Measurements from ENCODE around the gene IGFL4.

Gene IGFL4

DNA sequence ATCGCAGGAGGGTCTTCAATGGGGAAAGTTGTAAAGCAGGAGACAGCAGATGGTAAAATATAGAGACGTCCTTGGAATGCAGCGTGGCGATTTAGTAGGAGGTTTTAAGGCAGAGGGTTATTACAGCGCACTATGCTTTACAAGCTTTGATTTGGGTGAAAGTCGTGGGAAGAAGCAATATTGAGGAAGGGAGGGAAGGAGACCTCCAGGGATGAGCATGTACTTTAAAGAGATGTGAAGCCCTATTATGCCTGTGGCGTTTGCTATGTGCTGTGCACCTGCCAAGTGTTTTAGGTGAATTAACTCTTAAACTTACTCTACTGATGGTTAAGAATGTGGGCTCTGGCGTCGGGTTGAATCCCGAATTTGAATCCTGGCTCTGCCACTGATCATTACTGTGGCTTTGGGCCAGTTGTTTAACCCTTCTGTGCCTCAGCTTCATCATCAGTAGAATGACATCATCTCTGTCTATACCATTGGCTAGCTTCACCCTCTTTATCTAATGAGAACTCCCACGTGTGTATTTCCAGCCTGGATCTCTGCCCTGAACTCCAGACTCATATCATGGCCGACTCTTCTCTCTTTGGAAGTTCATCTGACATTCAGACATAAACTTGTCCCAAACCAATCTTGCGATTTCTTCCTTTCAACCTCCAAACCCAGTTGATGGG is 45.0 kb downstream of the IGFL4 start:
- Histone ChIP-seq H3K9ac (ENCODE audit: low read depth, low read length) (peak overlapping the region; percentile 66), H3K9me3 (ENCODE audit: insufficient read depth, low read length, severe bottlenecking) (no peaks in the 10 kb centered on the region), H3K4me3 (ENCODE audit: low read depth in 1 of 2, low read length in 2 of 2) (peak overlapping the region; percentile 51 to 67), H3K27me3 (ENCODE audit: insufficient read depth, low read length, poor library complexity) (no peaks in the 10 kb centered on the region), H2AFZ (ENCODE audit: low read depth, low read length) (peak overlapping the region; percentile 78), H3K4me2 (ENCODE audit: insufficient read depth, low read length) (peak overlapping the region; percentile 76), H3K27ac (ENCODE audit: low read length) (peak overlapping the region; percentile 85), H3K4me1 (ENCODE audit: insufficient read depth, low read length) (peaks cover 22% of the 10 kb centered on the region), H4K20me1 (ENCODE audit: insufficient read depth, low read length) (no peaks in the 10 kb centered on the region; the same call in 1 of the 2 replicates), H3K36me3 (ENCODE audit: insufficient read depth, low read length) (peaks cover 8% of the 10 kb centered on the region; the same call in 1 of the 2 replicates), H3K79me2 (ENCODE audit: insufficient read depth, low read length) (peaks cover 30% of the 10 kb centered on the region)
- TF ChIP-seq, protein P1, sequence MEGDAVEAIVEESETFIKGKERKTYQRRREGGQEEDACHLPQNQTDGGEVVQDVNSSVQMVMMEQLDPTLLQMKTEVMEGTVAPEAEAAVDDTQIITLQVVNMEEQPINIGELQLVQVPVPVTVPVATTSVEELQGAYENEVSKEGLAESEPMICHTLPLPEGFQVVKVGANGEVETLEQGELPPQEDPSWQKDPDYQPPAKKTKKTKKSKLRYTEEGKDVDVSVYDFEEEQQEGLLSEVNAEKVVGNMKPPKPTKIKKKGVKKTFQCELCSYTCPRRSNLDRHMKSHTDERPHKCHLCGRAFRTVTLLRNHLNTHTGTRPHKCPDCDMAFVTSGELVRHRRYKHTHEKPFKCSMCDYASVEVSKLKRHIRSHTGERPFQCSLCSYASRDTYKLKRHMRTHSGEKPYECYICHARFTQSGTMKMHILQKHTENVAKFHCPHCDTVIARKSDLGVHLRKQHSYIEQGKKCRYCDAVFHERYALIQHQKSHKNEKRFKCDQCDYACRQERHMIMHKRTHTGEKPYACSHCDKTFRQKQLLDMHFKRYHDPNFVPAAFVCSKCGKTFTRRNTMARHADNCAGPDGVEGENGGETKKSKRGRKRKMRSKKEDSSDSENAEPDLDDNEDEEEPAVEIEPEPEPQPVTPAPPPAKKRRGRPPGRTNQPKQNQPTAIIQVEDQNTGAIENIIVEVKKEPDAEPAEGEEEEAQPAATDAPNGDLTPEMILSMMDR (IDR thresholded peaks at IDR 0.05; ENCODE audit: borderline replicate concordance, extremely low read depth, low read length, poor library complexity, severe bottlenecking), result no peak
- no peak for TF ChIP-seq EZH2 (IDR thresholded peaks at IDR 0.05; ENCODE audit: borderline replicate concordance, low read depth, low read length, severe bottlenecking)
- ATAC-seq (ENCODE audit: insufficient read depth, low read depth), result no peak
- no peak for DNase-seq

DNA sequence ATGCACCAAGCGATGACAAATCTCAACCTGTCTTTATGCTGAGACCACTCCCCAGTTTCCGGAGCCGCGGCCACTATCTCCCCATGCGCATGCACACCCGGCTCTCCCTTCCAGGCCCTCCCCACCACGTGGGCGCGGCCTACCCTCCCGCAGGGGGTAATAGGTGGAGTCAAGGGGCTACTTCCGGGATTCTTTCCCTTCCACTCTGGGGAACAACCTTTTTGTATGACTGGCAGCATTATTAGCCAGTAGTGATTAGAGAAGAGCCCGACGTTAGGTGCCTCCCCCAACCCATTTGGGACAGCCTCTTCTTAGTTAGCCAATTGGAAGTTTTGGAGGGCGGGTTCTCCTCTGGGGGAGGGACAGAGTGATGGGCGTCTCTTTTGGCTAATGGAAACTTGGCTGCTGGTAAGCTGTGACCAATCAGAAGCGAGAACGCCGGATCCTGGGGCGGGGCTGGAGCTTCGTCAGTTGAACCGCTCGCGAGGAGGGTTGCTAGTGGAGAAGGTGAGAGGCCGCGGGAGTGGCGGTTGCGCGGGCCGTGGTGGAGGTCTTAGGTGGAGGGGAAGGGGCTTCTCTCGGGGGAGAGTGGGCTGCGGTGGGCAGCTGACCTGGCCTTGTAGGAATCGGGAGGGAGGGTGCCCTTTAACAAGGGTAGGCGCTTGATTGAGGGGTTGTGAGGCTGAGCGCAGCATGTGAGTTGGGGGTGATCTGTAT is 45.6 kb downstream of the IGFL4 start, which contains the start of gene CCDC61:
CCDC61 (plus strand) TSS at position 470 of the 717 bp plus-strand sequence. CDS start 7,552 bp downstream, outside the sequence.
- peak within 1 kb of the TSS; percentile 51 to 67 for H3K4me3 ChIP-seq (ENCODE audit: low read depth in 1 of 2, low read length in 2 of 2)
- TF ChIP-seq, protein P1 (IDR thresholded peaks at IDR 0.05; ENCODE audit: borderline replicate concordance, extremely low read depth, low read length, poor library complexity, severe bottlenecking), result no peak
- TF ChIP-seq EZH2 (IDR thresholded peaks at IDR 0.05; ENCODE audit: borderline replicate concordance, low read depth, low read length, severe bottlenecking), result no peak
- H3K27me3 ChIP-seq (ENCODE audit: insufficient read depth, low read length, poor library complexity), result no peaks in the 10 kb centered on the region
- DNase-seq (peak; percentile 98), ATAC-seq (ENCODE audit: insufficient read depth, low read depth) (peak; percentile 95)
- H3K9me3 ChIP-seq (ENCODE audit: insufficient read depth, low read length, severe bottlenecking), result no peaks in the 10 kb centered on the region
- peaks cover 8% of the 10 kb centered on the region; the same call in 1 of the 2 replicates for H3K36me3 ChIP-seq (ENCODE audit: insufficient read depth, low read length)
- peak within 1 kb of the TSS; percentile 87 for H2AFZ ChIP-seq (ENCODE audit: low read depth, low read length)
- peak within 1 kb of the TSS; percentile 85 for H3K27ac ChIP-seq (ENCODE audit: low read length)
- peaks cover 30% of the 10 kb centered on the region for H3K79me2 ChIP-seq (ENCODE audit: insufficient read depth, low read length)
- H3K4me2 ChIP-seq (ENCODE audit: insufficient read depth, low read length), result peak within 1 kb of the TSS; percentile 83
- H3K4me1 ChIP-seq (ENCODE audit: insufficient read depth, low read length), result peaks cover 22% of the 10 kb centered on the region
- H4K20me1 ChIP-seq (ENCODE audit: insufficient read depth, low read length), result no peaks in the 10 kb centered on the region; the same call in 1 of the 2 replicates
- peak within 1 kb of the TSS; percentile 66 for H3K9ac ChIP-seq (ENCODE audit: low read depth, low read length)

DNA sequence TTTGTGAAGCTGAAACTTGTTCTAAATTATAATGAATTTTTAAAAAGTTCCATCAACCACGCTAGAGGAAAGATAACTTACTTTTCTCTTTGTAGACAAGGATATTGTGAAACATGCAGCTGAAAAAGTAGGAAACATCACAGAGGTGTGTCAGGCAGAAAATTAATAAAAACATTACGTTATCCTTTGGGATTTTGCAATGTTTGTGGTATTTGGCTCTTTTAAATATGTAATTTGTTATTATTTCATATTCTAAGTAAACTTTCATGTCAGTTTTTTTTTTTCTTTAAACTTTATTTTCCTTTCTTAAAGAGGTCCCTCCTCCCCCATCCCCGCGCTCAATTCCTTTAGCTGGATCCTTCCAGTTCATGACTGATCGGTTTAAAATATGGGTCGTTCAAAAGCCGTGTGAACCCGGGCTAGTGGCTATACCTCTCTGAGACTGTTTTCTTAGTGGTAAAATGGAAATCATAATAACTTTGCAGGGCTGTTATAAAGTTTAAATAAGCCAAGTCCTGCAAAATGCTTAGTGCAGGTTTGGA is 46.3 kb downstream of the IGFL4 start:
- H3K36me3 ChIP-seq (ENCODE audit: insufficient read depth, low read length), result peaks cover 8% of the 10 kb centered on the region; the same call in 1 of the 2 replicates
- H3K27ac ChIP-seq (ENCODE audit: low read length), result peak overlapping the region; percentile 76
- H3K9me3 ChIP-seq (ENCODE audit: insufficient read depth, low read length, severe bottlenecking), result no peaks in the 10 kb centered on the region
- no peak for DNase-seq
- ATAC-seq (ENCODE audit: insufficient read depth, low read depth), result peak; percentile 3
- TF ChIP-seq, protein P1 (IDR thresholded peaks at IDR 0.05; ENCODE audit: borderline replicate concordance, extremely low read depth, low read length, poor library complexity, severe bottlenecking), result no peak
- peaks cover 22% of the 10 kb centered on the region for H3K4me1 ChIP-seq (ENCODE audit: insufficient read depth, low read length)
- H4K20me1 ChIP-seq (ENCODE audit: insufficient read depth, low read length), result no peaks in the 10 kb centered on the region; the same call in 1 of the 2 replicates
- peak overlapping the region; percentile 83 for H3K4me2 ChIP-seq (ENCODE audit: insufficient read depth, low read length)
- no peaks in the 10 kb centered on the region for H3K27me3 ChIP-seq (ENCODE audit: insufficient read depth, low read length, poor library complexity)
- H3K79me2 ChIP-seq (ENCODE audit: insufficient read depth, low read length), result peaks cover 26% of the 10 kb centered on the region
- peak overlapping the region; percentile 87 for H2AFZ ChIP-seq (ENCODE audit: low read depth, low read length)
- H3K9ac ChIP-seq (ENCODE audit: low read depth, low read length), result peak overlapping the region; percentile 54
- H3K4me3 ChIP-seq (ENCODE audit: low read depth in 1 of 2, low read length in 2 of 2), result peak overlapping the region; percentile 33 to 64; a peak in 3 of 4 replicates

Data from DND-41 (cell line).